Endometrial microvascular endothelial cells (primary cell): ENCODE results near the gene CGNL1. TPM values are rescaled to one million over a fixed set of nuclear protein-coding genes. Genes with fewer than 3 reads are reported as not detected.

Experiments used
- in situ Hi-C: cut with HindIII; loops from 2 replicates; pipeline ENCODE4 v1.10.0; 2017; ENCODE audit warnings: low sequenced_read_pairs, low pct_unique_long_range_greater_than_20kb; ENCODE audit errors: inconsistent ontology term
- total RNA-seq: library from RNA; depleted of rRNA; stranded (reverse); fragments of >200 nt; gene quantifications from one replicate; pipeline ENCODE4 v1.2.3, GENCODE V29; 2015; ENCODE audit errors: inconsistent ontology term

CGNL1 gene
- total RNA-seq, 1 donor from 2014 or later = 3.3 TPM

GRCh38 chr15:57596301-57596855 lies 220.1 kb downstream of the CGNL1 start:
- in situ Hi-C loops = no loop called here

- in situ Hi-C loops = no loop called here
Measured at GRCh38 chr15:57596978-57597377, 220.7 kb downstream of the CGNL1 start.

GRCh38 chr15:57597431-57597830 lies 221.1 kb downstream of the CGNL1 start:
- in situ Hi-C loops = no loop called here

- in situ Hi-C loops = no loop called here
Measured at GRCh38 chr15:57598346-57598745, 222.0 kb downstream of the CGNL1 start.

- in situ Hi-C loops = no loop called here
Measured at GRCh38 chr15:57599296-57599810, 223.0 kb downstream of the CGNL1 start.

- in situ Hi-C loops = no loop called here
Measured at GRCh38 chr15:57600197-57600596, 223.9 kb downstream of the CGNL1 start.

Other genes with a start within 250 kb of the CGNL1 start
- gene MYZAP, start 215.4 kb downstream of the CGNL1 start, total RNA-seq = 6.9 TPM